K562 treated with DMSO at 1 percent for 48 hours (cell line): ENCODE results near the gene MCTP2. TPM values are rescaled to one million over a fixed set of nuclear protein-coding genes. Genes with fewer than 3 reads are reported as not detected.

ENCODE experiments used
- total RNA-seq: library from RNA; unstranded; fragments of 300-600 nt; gene quantifications from 2 replicates; pipeline ENCODE4 v1.2.3, GENCODE V29; 2022; ENCODE audit warnings: low replicate concordance; ENCODE audit errors: extremely low read depth

Gene MCTP2
- total RNA-seq, result not detected in 2 replicates

GRCh38 chr15:94230883-94231722 lies at the start of gene MCTP2:
Gene MCTP2, plus strand, starts transcription at chr15:94231561. Its CDS starts 66,705 bp downstream, at chr15:94298266.

